PFSK-1 (cell line): ENCODE data around the gene SND1.

Experiments
- FOXP2 ChIP-seq: optimal IDR thresholded peaks from 2 replicates; pipeline ENCODE3; 2011; ENCODE audit warnings: borderline replicate concordance, control low read depth, inconsistent platforms; ENCODE audit not compliant: insufficient read depth; ENCODE audit errors: extremely low read length, extremely low read depth
- POLR2AphosphoS5 ChIP-seq: IDR thresholded peaks from 2 replicates; pipeline ENCODE4 v1.6.1; 2012; ENCODE audit warnings: low read depth, mild to moderate bottlenecking, control low read depth, low read length, moderate library complexity
- SIN3A ChIP-seq: IDR thresholded peaks from 2 replicates; pipeline ENCODE4 v1.6.1; 2012; ENCODE audit warnings: mild to moderate bottlenecking, low read length, moderate library complexity, borderline replicate concordance; ENCODE audit not compliant: insufficient read depth
- TAF1 ChIP-seq: IDR thresholded peaks from 2 replicates; pipeline ENCODE4 v1.6.1; 2012; ENCODE audit warnings: low read length, control low read depth, borderline replicate concordance; ENCODE audit not compliant: insufficient read depth
- TF ChIP-seq, protein P1 (sequence below), 2 experiments: IDR thresholded peaks; 2 replicates each; pipeline versions ENCODE4 v1.6.1 to v1.8.0; 2011 to 2012; ENCODE audit warnings: low read depth in 2 of 2, low read length in 2 of 2, control low read depth in 1 of 2, inconsistent platforms in 1 of 2, mild to moderate bottlenecking in 1 of 2, moderate library complexity in 1 of 2; ENCODE audit not compliant: insufficient read depth in 1 of 2

The SND1 gene

DNA sequence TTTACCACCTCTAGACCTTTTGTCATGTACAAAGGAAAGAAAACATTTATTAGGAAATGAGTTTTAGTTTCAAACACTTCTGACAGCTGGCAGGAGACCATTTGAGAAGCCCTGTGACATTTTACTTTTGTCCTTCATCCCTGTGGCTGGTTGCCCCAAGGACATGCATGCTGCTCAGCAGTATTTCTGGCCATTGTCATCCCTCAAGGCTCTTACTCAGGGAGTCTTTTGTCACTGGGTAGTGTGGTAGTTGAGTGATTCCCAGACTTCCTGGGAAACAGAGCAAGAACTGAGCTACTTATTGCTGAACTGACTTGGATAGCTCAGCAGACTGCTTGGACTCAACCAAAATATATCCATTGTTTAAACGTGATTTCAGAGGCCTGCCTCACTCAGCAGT, 236.4 kb downstream of the SND1 start:
- no peak for TF ChIP-seq SIN3A

GRCh38 chr7:127888825-127889224, 236.8 kb downstream of the SND1 start:
- TF ChIP-seq FOXP2 (no peak), POLR2AphosphoS5 (no peak), SIN3A (no peak)

DNA sequence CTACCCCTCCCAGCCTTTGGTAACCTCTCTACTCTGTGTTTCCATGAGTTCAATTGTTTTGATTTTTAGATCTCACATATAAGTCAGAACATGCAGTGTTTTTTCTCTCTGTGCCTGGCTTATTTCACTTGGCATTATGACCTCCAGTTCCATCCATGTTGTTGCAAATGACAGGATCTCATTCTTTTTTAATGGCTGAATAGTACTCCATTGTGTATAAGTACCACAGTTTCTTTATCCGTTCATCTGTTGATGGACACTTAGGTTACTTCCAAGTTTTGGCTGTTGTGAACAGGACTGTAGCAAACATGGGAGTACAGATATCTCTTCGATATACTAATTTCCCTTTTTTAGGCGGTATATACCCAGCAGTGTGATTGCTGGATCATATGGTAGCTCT, 237.7 kb downstream of the SND1 start:
- TF ChIP-seq POLR2AphosphoS5: no peak
- TF ChIP-seq, protein P1, sequence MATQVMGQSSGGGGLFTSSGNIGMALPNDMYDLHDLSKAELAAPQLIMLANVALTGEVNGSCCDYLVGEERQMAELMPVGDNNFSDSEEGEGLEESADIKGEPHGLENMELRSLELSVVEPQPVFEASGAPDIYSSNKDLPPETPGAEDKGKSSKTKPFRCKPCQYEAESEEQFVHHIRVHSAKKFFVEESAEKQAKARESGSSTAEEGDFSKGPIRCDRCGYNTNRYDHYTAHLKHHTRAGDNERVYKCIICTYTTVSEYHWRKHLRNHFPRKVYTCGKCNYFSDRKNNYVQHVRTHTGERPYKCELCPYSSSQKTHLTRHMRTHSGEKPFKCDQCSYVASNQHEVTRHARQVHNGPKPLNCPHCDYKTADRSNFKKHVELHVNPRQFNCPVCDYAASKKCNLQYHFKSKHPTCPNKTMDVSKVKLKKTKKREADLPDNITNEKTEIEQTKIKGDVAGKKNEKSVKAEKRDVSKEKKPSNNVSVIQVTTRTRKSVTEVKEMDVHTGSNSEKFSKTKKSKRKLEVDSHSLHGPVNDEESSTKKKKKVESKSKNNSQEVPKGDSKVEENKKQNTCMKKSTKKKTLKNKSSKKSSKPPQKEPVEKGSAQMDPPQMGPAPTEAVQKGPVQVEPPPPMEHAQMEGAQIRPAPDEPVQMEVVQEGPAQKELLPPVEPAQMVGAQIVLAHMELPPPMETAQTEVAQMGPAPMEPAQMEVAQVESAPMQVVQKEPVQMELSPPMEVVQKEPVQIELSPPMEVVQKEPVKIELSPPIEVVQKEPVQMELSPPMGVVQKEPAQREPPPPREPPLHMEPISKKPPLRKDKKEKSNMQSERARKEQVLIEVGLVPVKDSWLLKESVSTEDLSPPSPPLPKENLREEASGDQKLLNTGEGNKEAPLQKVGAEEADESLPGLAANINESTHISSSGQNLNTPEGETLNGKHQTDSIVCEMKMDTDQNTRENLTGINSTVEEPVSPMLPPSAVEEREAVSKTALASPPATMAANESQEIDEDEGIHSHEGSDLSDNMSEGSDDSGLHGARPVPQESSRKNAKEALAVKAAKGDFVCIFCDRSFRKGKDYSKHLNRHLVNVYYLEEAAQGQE (IDR thresholded peaks at IDR 0.05; ENCODE audit: insufficient read depth in 1 of 2, low read depth in 2 of 2, low read length in 2 of 2): no peak

DNA sequence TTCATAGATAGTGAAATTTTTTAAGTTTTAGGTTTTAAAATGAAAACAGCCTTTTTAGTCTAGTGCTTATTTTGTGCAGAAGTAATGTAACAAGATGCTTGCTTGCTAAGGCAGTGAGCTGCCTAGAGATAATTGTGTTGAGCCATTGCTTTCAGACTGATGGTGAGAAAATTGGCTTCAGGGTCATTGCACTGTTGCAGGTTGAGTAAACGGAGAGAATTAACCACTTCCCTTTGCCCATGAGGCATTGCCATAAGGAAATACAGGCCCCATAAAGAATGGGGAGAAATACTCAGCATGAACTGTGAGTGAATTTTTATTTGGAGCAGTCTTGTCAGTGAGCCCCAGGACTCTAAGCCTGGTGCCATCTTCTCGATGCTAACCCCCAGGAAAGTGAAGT, 238.7 kb downstream of the SND1 start:
- TF ChIP-seq SIN3A (no peak), TAF1 (no peak), FOXP2 (no peak), POLR2AphosphoS5 (no peak)
- TF ChIP-seq, protein P1 (IDR thresholded peaks at IDR 0.05; ENCODE audit: insufficient read depth in 1 of 2, low read depth in 2 of 2, low read length in 2 of 2): no peak

DNA sequence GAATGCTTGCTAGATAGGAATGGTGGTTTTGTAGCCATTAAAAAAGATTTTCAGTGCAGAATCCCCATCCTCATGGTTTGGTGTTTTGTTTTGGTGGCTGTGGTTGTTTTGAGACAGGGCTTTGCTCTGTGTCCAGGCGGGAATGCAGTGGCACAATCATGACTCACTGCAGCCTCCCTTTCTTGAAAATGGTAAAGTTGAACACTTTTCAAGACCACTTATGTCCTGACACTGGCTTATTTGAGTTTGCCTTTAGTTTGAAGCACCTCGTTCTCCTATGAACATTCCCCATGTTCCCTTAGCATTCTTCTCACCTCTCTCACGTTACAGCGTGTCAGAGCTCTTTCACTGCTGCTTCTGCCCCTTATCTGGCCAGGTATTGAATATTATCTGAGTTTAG, 239.2 kb downstream of the SND1 start:
- TF ChIP-seq TAF1 (no peak), SIN3A (no peak), POLR2AphosphoS5 (no peak), FOXP2 (no peak)
- TF ChIP-seq, protein P1 (IDR thresholded peaks at IDR 0.05; ENCODE audit: insufficient read depth in 1 of 2, low read depth in 2 of 2, low read length in 2 of 2): no peak

- no peak for TF ChIP-seq FOXP2
- no peak for TF ChIP-seq TAF1
- TF ChIP-seq, protein P1 (IDR thresholded peaks at IDR 0.05; ENCODE audit: insufficient read depth in 1 of 2, low read depth in 2 of 2, low read length in 2 of 2): no peak
- TF ChIP-seq SIN3A: no peak
- TF ChIP-seq POLR2AphosphoS5: no peak
These were observed 240.0 kb downstream of the SND1 start for GRCh38 chr7:127891854-127892438.
